Tibial nerve (tissue), 4 donors: ENCODE data around the gene XPNPEP2. TPM values are rescaled to one million over a fixed set of nuclear protein-coding genes. Genes with fewer than 3 reads are reported as not detected.

Source experiments
- DNase-seq, 2 donors: peaks; one replicate each; pipeline ENCODE4 v3.0.0-alpha.2; 2019; ENCODE audit warnings: low spot score in 2 of 2
- H3K27ac ChIP-seq, 4 donors: fragments of 200-600 bp; sonication (generic) in 3 of 4; one replicate each; pipeline ENCODE4 v1.5.1; 2017 to 2019; ENCODE audit warnings: mild to moderate bottlenecking in 1 of 4
- H3K27me3 ChIP-seq, 2 donors: fragments of 200-600 bp; sonication (generic) in 1 of 2; one replicate each; pipeline versions ENCODE4 v1.5.1 to v1.6.0; 2017 to 2019
- H3K36me3 ChIP-seq, 3 donors: fragments of 200-600 bp; sonication (generic); one replicate each; pipeline ENCODE4 v1.5.1; 2018 to 2019
- H3K4me1 ChIP-seq, 4 donors: fragments of 200-600 bp; sonication (generic) in 3 of 4; one replicate each; pipeline ENCODE4 v1.5.1; 2017 to 2019
- H3K4me3 ChIP-seq, 4 donors: fragments of 200-600 bp; sonication (generic) in 3 of 4; one replicate each; pipeline ENCODE4 v1.5.1; 2017 to 2019; ENCODE audit warnings: mild to moderate bottlenecking in 1 of 4, moderate library complexity in 1 of 4
- H3K9me3 ChIP-seq, 4 donors: fragments of 200-600 bp; sonication (generic) in 3 of 4; one replicate each; pipeline ENCODE4 v1.5.1; 2017 to 2019
- CTCF ChIP-seq, 5 experiments: fragments of 200-600 bp in 3 of 5; fragments of 450-650 bp in 2 of 5; sonication (generic) in 3 of 5; IDR thresholded peaks; one replicate each; pipeline ENCODE4 v1.5.1; 2016 to 2019; ENCODE audit warnings: antibody characterized with exemption in 5 of 5, mild to moderate bottlenecking in 3 of 5, moderate library complexity in 2 of 5
- EP300 ChIP-seq, 2 donors: sonication (generic); formaldehyde crosslinking; IDR thresholded peaks; one replicate each; pipeline ENCODE4 v1.6.1; 2017; ENCODE audit warnings: antibody characterized with exemption in 2 of 2, mild to moderate bottlenecking in 1 of 2
- POLR2A ChIP-seq, 2 donors: fragments of 450-650 bp; IDR thresholded peaks; one replicate each; pipeline ENCODE4 v1.6.1; 2017; ENCODE audit warnings: antibody characterized with exemption in 2 of 2, mild to moderate bottlenecking in 2 of 2, moderate library complexity in 2 of 2
- WGBS, 2 donors: methylation state at CpG; one replicate each; pipeline ENCODE4 v1.1.5; 2018; 5-methylcytosine and 5-hydroxymethylcytosine counted together
- total RNA-seq, 4 donors: library from RNA; depleted of rRNA; stranded (reverse); fragments of >200 nt; gene quantifications; one replicate each; pipeline ENCODE4 v1.1.0, GENCODE V29; 2016

XPNPEP2 gene
- total RNA-seq, 4 donors from 2014 or later = 0.87 to 10.0 (median 5.2) TPM

GRCh38 chrX:129731228-129731627 lies 7.6 kb upstream of the XPNPEP2 start:
- 48 to 79% methylated on average over 2 of the region's 2 CpGs for WGBS, 2 donors

GRCh38 chrX:129732857-129733256 lies 5.9 kb upstream of the XPNPEP2 start:
- Histone ChIP-seq H3K36me3 (no peaks in the 10 kb centered on the region), H3K4me3 (no peak overlapping the region), H3K27me3 (peaks cover 0 to 10% of the 10 kb centered on the region in 2 donors), H3K27ac (no peak overlapping the region), H3K4me1 (no peaks in the 10 kb centered on the region), H3K9me3 (no peaks in the 10 kb centered on the region)
- no peak for DNase-seq
- 79 to 80% methylated on average over 1 to 2 of the region's 2 CpGs for WGBS, 2 donors
- TF ChIP-seq EP300 (IDR thresholded peaks at IDR 0.05) (no peak), CTCF (IDR thresholded peaks at IDR 0.05) (no peak), POLR2A (IDR thresholded peaks at IDR 0.05) (no peak)

More at GRCh38 chrX:129731228-129731627, 7.6 kb upstream of the XPNPEP2 start:
- Histone ChIP-seq H3K4me1 (no peaks in the 10 kb centered on the region), H3K27ac (no peak overlapping the region), H3K36me3 (no peaks in the 10 kb centered on the region), H3K9me3 (no peaks in the 10 kb centered on the region), H3K4me3 (no peak overlapping the region), H3K27me3 (peaks cover 0 to 17% of the 10 kb centered on the region in 2 donors)
- no peak for DNase-seq
- TF ChIP-seq POLR2A (IDR thresholded peaks at IDR 0.05) (no peak), EP300 (IDR thresholded peaks at IDR 0.05) (no peak), CTCF (IDR thresholded peaks at IDR 0.05) (no peak)

GRCh38 chrX:129733335-129733734 lies 5.4 kb upstream of the XPNPEP2 start:
- Histone ChIP-seq H3K27ac (no peak overlapping the region), H3K27me3 (peaks cover 0 to 5% of the 10 kb centered on the region in 2 donors), H3K4me1 (no peaks in the 10 kb centered on the region), H3K4me3 (no peak overlapping the region), H3K36me3 (no peaks in the 10 kb centered on the region), H3K9me3 (no peaks in the 10 kb centered on the region)
- 83 to 86% methylated on average over 4 of the region's 4 CpGs for WGBS, 2 donors
- no peak for DNase-seq
- TF ChIP-seq EP300 (IDR thresholded peaks at IDR 0.05) (no peak), POLR2A (IDR thresholded peaks at IDR 0.05) (no peak), CTCF (IDR thresholded peaks at IDR 0.05) (no peak)

- Histone ChIP-seq H3K4me3 (no peak overlapping the region), H3K4me1 (peaks cover 0 to 7% (median 0%) of the 10 kb centered on the region in 4 donors), H3K27ac (no peak overlapping the region), H3K36me3 (no peaks in the 10 kb centered on the region), H3K27me3 (peaks cover 0 to 5% of the 10 kb centered on the region in 2 donors), H3K9me3 (no peaks in the 10 kb centered on the region)
- DNase-seq = no peak
- TF ChIP-seq CTCF (IDR thresholded peaks at IDR 0.05) (no peak), EP300 (IDR thresholded peaks at IDR 0.05) (no peak), POLR2A (IDR thresholded peaks at IDR 0.05) (no peak)
- WGBS, 2 donors = 76% methylated on average over 6 of the region's 6 CpGs
Measured at GRCh38 chrX:129736491-129736890, 2.3 kb upstream of the XPNPEP2 start.

GRCh38 chrX:129737916-129738315 lies 863 bp upstream of the XPNPEP2 start:
- DNase-seq = no peak
- H3K27ac ChIP-seq = peak overlapping the region in 3 of 4 donors; percentile 50 to 61 (median 56)

More at GRCh38 chrX:129737916-129738315, 863 bp upstream of the XPNPEP2 start:
- Histone ChIP-seq H3K36me3 (no peaks in the 10 kb centered on the region), H3K27me3 (peaks cover 0 to 3% of the 10 kb centered on the region in 2 donors), H3K4me3 (no peak overlapping the region), H3K4me1 (peaks cover 0 to 10% (median 0%) of the 10 kb centered on the region in 4 donors), H3K9me3 (no peaks in the 10 kb centered on the region)
- WGBS, 2 donors = 55 to 57% methylated on average over 5 of the region's 5 CpGs
- no peak for TF ChIP-seq POLR2A (IDR thresholded peaks at IDR 0.05)
- no peak for TF ChIP-seq CTCF (IDR thresholded peaks at IDR 0.05)
- TF ChIP-seq EP300 (IDR thresholded peaks at IDR 0.05) = no peak
